AG10803 (cell line): ENCODE results near the gene TPRX1.
"Not testable (repeated sequence)": the region's sequence is repeated elsewhere in the genome, so short reads cannot be mapped to it uniquely, and the experiment has no call there.

ENCODE experiments used
- DNase-seq: peaks from one replicate; pipeline ENCODE4 v3.0.0; 2010; ENCODE audit warnings: low read depth
- H3K4me3 ChIP-seq: 2 replicates; pipeline ENCODE4 v1.5.1; 2011; ENCODE audit warnings: mild to moderate bottlenecking, low read length, control low read depth
- TF ChIP-seq, protein P1 (sequence below): conservative IDR thresholded peaks from 2 replicates; pipeline ENCODE4 v1.5.1; 2011; ENCODE audit warnings: mild to moderate bottlenecking, low read length, control low read depth, inconsistent platforms

The TPRX1 gene

DNA sequence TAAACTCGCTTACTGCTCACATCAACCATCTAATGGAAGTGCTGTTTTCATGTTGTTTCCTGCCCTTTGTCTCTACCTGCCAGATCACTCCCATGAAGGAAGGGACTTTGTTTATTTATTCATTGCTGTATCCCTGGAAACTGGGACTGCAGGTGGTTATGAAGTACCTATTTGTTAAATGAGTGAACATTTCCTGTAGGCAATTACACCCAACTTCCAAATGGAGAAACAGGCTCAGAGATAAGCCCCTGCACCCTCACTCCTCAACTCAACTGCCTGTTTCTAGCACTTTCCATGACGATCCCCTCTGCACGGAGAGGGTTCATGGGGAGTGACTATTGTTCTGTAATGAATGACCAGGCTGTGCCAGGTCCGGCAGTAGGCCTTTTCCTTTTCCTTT, 27.8 kb downstream of the TPRX1 start:
- no peak overlapping the region for H3K4me3 ChIP-seq
- no peak for DNase-seq
- TF ChIP-seq, protein P1, sequence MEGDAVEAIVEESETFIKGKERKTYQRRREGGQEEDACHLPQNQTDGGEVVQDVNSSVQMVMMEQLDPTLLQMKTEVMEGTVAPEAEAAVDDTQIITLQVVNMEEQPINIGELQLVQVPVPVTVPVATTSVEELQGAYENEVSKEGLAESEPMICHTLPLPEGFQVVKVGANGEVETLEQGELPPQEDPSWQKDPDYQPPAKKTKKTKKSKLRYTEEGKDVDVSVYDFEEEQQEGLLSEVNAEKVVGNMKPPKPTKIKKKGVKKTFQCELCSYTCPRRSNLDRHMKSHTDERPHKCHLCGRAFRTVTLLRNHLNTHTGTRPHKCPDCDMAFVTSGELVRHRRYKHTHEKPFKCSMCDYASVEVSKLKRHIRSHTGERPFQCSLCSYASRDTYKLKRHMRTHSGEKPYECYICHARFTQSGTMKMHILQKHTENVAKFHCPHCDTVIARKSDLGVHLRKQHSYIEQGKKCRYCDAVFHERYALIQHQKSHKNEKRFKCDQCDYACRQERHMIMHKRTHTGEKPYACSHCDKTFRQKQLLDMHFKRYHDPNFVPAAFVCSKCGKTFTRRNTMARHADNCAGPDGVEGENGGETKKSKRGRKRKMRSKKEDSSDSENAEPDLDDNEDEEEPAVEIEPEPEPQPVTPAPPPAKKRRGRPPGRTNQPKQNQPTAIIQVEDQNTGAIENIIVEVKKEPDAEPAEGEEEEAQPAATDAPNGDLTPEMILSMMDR, result no peak

GRCh38 chr19:47771291-47771690, 33.1 kb downstream of the TPRX1 start:
- not testable (repeated sequence) for DNase-seq, H3K4me3 ChIP-seq

GRCh38 chr19:47769534-47769933, 34.8 kb downstream of the TPRX1 start:
- TF ChIP-seq, protein P1, result no peak

DNA sequence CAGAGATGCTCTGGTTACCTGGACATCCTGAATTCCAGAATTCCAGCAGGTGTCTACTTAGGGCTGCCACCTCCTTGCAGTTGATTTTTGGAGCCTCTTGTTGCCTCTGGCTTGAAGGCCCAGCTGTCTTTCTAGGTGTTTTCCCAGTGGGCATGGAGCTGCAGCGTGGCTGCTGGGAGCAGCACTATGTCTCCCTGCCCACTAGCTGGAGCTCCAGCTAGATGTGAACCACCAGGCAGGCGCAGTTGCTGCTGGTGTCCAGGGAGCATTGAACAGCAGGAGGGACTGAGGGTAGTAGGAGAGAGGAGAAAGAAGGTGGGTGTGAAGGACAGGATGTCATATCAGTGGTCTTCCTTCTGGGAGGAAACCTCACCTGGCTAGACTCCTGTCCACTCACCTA, 35.7 kb downstream of the TPRX1 start:
- DNase-seq, result no peak
- no peak overlapping the region for H3K4me3 ChIP-seq
- TF ChIP-seq, protein P1, result 0 out of 2 replicates have a peak, but pooled peaks have one; percentile 3

More at GRCh38 chr19:47769534-47769933, 34.8 kb downstream of the TPRX1 start:
- DNase-seq, result no peak
- no peak overlapping the region for H3K4me3 ChIP-seq

GRCh38 chr19:47767349-47767748, 37.0 kb downstream of the TPRX1 start:
- H3K4me3 ChIP-seq, result no peak overlapping the region
- TF ChIP-seq, protein P1, result no peak
- DNase-seq, result no peak

DNA sequence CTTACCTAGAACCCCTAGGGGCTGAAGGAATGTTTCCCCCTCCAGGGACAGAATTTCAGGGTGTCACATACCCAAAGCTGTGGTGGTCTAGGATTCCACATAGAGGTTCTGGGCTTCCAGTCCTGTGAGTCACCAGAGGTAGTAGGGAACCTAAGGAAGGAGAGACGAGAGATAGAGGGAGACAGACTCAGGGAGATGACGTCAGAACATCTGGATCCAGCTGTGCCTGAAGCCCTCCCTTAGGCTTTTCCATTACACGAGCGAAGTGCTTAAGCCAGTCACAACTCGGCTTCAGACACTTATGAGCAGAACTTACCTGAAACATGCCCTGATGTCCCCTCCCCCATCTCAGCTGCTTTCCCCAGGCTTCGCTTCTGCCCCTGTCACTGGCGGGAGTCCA, 37.7 kb downstream of the TPRX1 start:
- no peak overlapping the region for H3K4me3 ChIP-seq
- TF ChIP-seq, protein P1, result no peak
- DNase-seq, result no peak

GRCh38 chr19:47766359-47766620, 38.1 kb downstream of the TPRX1 start:
- no peak for DNase-seq
- TF ChIP-seq, protein P1, result no peak

GRCh38 chr19:47765523-47766358, 38.6 kb downstream of the TPRX1 start:
- peak; percentile 41 for DNase-seq
- no peak overlapping the region for H3K4me3 ChIP-seq
- TF ChIP-seq, protein P1, result peak; percentile 75

More at GRCh38 chr19:47766359-47766620, 38.1 kb downstream of the TPRX1 start:
- H3K4me3 ChIP-seq, result no peak overlapping the region

DNA sequence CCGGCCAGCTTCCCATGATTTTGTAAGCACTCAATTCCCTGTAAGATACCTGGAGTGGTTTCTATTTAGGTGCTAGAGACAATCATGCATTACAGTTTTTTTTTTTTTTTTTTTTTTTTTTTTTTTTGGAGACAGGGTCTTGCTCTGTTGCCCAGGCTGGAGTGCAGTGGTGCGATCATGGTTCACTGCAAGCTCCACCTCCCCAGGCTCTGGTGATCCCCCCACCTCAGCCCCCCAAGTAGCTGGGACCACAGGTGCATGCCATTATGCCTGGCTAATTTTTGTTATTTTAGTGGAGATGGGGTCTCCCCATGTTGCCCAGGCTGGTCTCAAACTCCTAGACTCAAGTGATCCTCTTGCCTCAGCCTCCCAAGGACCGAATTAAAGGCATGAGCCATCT, 39.6 kb downstream of the TPRX1 start:
- not testable (repeated sequence) for H3K4me3 ChIP-seq, DNase-seq
